Fibroblast of the conjunctiva (primary cell): ENCODE results near the gene LONP2.
"Not testable (repeated sequence)": the region's sequence is repeated elsewhere in the genome, so short reads cannot be mapped to it uniquely, and the experiment has no call there.

Source experiments
- DNase-seq: peaks from one replicate; pipeline ENCODE4 v3.0.0-alpha.2; 2010; ENCODE audit warnings: low read depth

Gene LONP2

DNA sequence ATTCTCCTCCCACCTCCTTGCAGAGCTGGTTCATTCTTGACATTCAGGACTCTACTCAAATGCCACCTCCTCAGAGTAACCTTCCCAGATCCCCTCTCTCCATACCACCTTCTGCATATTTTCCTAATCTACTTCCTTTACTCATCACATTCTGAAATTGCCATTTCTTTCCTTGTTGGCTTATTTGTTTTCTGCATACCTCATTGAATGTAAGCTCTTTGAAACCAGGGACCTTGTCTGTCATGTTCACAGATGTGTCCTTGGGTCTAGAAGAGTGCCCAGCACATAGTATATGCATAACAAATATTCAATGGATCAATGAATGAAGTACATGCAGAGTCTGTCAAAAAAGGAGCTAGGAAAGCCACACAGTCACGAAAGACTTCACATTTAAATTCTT lies 7.8 kb upstream of the LONP2 start:
- no peak for DNase-seq

DNA sequence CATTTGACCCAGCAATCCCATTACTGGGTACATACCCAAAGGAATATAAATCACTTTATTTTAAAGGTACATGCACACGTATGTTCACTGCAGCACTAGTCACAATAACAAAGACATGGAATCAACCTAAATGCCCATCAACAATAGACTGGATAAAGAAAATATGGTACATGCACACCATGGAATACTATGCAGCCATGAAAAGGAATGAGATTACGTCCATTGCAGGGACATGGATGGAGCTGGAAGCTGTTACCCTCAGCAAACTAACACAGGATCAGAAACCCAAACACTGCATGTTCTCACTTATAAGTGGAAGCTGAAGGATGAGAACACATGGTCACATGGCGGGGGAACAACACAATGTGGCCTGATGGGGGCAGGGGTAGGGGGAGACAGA lies 4.0 kb upstream of the LONP2 start:
- DNase-seq: not testable (repeated sequence)

DNA sequence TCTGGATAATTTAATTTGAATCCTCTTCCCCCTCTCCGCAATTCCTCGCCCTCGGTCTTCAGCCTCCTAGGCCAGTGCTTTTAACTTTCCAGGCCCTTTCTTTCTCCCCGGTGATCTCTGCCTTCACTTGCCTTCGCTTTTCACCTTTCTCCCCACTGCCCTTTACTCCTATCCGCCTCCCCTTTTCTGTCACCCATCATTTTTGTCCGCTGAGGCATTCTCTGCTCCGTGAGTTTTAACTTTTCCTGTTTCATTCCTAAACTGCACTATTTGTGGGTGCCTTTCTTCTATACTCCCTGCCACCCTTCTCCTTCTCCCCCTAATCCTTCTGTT lies 729 bp downstream of the LONP2 start:
- DNase-seq: no peak

DNA sequence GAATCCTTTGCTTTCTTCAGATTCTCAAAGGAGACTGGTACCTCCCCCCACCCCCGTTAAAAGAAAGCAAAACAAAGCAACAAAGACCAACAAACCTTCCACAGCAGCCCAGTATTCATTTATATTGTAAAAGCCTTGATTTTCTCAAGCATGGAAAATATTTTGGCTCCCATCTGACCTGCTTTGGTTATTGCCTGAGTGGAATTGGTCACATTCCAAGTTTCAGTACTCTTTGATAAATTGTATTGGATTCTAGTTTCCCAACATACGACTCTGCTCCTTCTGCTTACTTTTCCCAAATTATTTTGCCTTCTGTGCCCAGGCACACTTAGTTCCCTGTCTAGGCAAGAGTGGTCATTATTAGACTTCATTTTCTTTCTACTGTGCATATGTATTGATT lies 2.0 kb downstream of the LONP2 start:
- DNase-seq: no peak

DNA sequence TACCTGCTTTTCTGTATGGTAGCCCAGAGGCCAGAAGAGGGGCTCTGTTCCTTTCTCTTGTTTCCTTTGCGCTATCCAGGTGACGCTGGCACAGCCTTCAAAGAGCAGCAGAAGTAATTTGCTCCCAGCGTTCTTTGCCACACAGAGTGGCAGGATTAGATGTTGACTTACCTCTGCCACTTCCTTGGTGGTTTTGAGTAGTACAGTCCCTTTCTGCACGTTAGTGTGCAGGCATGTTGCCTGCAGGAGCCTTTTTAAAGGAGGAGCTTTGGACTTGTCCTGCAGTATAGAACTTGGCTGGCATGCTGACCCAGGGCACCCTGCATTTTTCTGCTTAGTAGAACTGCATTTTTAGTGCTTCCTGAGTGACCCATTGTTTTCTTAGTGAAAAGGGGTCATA lies 3.2 kb downstream of the LONP2 start, which contains the start of gene ABCC11:
Gene ABCC11, minus strand, starts transcription at position 229 of the 400 bp plus-strand sequence. CDS start 15,618 bp downstream, outside the sequence.
- no peak for DNase-seq

DNA sequence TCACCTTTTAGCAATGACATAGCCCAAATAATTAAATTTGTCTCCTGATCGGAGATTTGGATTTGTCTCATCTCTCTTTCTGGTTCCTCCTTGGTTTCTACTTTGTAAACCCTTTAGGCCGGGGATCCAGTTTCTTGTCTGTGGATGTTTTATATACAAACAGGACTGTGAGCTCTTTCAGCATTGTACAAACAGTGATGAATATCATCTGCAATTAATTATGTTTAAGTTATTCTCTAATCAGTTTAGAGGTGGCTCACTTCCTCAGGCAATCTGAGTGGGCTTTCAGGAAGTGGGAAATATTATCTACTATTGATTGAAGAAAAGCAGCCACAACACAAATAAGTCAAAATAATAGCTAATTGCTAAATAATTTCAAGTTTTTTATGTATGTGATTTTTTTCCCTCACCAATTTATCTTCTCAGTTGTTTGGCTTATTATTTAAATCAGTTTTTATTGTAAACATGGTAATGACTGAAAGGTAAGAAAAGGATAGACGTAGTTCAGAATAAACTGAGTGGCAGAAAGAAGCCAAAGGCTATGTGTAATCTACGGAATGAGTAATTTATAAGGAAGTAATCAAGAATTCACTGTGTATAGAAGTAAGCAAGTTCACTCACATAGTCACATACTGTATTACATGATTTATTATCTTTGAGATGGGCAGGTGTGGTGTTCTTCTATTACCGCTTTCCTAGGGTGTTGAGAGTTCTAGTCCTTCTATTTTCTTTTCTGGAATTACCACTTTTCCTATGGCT lies 6.6 kb downstream of the LONP2 start:
- DNase-seq: no peak

DNA sequence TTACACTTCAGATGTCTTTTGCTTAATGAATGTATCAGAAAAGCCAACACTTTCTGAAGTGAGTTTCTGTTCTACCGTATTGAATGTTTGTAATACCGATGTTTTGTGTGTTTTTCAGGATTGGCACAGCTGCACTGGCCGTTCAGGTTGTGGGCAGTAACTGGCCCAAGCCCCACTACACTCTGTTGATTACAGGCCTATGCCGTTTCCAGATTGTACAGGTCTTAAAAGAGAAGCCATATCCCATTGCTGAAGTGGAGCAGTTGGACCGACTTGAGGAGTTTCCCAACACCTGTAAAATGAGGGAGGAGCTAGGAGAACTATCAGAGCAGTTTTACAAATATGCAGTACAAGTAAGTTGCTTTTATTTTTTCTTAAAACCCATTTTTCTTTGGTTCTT lies 7.9 kb downstream of the LONP2 start:
- no peak for DNase-seq

DNA sequence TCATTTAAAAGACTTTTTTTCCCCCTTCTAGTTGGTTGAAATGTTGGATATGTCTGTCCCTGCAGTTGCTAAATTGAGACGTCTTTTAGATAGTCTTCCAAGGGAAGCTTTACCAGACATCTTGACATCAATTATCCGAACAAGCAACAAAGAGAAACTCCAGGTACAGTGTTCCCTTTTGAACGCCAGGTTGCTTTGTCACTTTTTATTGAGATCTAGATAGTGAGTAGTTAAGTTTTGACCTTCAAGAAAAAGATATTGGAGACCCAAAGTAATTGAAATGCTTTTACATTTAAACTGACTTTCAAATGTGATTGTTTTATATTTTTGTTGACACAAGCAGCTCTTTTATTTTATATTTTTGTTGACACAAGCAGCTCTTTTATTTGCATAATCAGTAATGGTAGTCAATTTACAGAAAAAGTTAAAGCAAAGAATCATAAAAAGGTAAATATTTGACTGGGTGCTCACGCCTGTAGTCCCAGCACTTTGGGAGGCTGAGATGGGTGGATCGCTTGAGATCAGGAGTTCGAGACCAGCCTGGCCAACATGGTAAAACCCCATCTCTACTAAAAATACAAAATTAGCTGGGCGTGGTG lies 12.6 kb downstream of the LONP2 start:
- no peak for DNase-seq

DNA sequence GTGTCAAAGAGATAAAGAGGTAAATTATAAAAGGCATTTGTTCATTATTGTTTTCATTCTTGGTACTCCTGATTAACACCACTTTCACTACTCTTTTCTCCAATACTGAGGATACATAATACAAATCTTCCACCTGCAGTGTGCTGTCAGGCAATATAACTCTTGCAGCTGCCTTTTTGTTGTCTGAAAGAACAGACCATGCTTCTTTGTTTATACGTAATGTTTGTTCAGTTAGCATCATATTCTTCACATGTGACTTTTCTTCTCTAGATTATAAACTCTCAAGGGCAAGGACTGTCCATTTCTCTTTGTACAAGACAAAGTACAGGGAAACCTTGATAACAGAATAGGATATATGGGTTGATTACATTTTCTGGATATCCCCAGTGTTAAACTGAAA lies 17.5 kb downstream of the LONP2 start:
- DNase-seq: no peak

DNA sequence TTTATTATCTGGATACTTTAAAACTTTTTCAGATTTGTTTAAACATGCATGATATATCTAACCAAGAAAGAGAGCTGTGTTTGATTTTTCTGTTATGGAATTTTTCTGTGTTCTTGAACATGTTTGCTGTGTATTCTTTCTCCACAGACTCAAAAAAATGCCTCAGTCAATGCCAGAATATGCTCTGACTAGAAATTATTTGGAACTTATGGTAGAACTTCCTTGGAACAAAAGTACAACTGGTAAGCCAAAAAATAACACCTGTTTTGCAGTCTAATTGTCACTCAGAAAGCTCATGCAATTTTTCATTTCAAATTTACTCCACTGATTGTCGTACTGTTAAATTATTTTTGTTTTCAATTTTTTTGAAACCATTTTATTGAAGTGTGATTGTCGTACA lies 18.5 kb downstream of the LONP2 start:
- no peak for DNase-seq

DNA sequence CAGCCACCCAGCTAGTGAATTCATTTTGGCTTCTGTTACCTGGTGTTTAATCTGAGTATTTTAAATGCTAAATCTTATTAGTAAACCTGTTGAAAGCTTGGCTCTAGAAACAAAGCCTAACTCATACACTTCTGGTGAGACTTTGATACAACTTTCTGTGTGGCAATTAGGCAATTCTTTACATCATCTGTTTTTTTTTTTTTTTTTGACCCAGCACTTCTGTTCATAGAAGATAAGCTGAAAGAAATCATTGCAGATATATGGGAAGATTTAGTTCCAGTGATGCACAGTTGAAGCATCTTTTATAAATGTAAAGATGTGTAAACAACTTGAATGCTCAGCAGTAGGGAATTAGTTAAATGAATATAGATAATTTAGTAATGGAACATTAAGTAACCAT lies 24.9 kb downstream of the LONP2 start:
- no peak for DNase-seq

DNA sequence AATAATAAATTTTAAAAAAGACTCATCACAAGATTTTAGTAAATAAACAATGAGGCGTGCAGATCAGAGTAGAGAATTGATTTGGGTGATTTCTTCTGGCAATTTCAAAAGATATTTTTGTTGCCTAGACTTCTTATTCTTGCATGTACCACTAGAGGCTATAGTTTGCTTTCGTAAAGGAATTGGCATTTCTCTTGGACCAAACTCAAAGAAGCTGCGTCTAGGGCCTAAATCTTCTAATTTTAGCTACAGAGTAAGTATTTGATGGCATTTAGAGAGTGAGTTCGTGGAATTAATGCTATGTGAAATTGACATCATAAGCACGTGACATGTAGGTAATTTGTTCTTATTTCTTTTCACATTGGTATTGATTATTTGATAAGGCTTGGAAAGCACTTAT lies 27.6 kb downstream of the LONP2 start:
- peak; percentile 28 for DNase-seq

DNA sequence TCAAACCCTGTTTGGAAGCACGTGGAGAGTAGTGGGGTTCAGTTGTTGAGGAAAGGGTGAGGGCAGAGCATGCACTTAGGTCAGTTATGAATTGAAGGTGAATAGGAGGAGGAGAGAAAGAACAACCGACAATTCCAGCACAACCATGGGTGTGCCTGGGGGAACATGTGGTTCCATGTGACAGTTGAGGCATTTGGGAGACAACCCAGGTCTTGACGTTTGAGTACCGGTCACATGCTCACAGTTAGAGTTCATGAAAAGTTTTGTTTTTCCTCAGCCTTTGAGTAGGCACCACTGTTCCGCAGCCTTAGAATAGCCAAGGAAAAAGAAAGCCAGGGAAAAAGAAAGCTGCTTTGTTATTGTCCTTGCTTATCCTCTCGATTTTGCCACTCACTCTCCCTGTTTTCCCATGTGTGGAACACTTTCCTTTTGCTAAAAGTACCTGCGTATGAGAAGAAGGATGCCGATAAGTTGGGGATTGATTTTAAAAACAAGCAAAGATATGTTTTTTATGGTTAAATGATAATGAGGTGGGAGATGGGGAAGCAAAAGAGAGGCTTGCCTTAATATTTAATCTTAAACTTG lies 28.8 kb downstream of the LONP2 start:
- DNase-seq: no peak

DNA sequence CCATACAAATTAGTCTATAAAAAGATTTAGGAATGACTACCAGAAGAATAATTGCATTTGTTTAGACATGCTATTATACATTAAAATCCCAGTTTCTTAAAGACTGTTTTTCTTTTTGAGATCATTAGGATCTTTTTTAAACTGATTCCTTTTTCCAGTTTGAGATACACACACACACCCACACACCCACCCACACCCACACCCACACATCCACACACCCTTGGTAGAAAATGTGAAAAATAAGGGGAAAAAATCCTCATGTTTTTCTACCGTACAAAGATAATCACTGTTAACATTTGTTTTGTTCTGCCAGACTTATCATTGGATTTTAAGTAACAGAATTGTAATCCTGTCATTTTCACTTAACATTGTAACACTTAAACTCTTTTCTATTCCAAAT lies 30.4 kb downstream of the LONP2 start:
- no peak for DNase-seq

DNA sequence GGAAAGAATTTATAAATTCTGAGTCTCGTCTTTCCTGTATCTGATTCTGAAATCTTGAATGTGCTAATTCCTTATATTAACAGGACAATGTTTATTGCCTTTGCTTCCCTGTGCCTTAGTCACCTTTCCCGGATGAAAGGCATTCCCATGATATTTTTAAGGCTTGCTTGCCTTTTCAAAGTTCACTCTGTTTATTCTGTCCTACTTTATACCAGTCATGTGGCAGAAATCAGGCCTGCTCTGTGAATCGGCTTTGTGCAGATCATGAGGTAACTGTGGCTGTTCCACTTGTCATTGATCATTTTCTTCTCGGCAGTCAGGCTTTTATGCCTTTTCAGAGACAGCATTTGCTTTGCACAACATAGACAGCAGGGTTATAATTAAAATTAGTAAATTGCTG lies 32.0 kb downstream of the LONP2 start:
- DNase-seq: no peak

DNA sequence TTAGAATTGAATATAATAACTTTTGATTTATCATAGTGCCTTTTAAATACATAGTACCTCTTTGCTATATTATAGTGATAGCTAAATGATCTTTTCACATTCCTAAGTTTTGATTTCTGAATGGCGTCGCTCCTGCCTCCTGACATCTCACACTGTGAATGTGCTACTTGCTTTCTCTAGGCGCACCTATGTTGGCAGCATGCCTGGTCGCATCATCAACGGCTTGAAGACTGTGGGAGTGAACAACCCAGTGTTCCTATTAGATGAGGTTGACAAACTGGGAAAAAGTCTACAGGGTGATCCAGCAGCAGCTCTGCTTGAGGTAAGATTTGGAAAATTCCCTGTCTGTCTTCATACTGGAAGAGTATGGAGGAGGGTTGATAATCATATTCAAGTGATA lies 33.1 kb downstream of the LONP2 start:
- DNase-seq: no peak

DNA sequence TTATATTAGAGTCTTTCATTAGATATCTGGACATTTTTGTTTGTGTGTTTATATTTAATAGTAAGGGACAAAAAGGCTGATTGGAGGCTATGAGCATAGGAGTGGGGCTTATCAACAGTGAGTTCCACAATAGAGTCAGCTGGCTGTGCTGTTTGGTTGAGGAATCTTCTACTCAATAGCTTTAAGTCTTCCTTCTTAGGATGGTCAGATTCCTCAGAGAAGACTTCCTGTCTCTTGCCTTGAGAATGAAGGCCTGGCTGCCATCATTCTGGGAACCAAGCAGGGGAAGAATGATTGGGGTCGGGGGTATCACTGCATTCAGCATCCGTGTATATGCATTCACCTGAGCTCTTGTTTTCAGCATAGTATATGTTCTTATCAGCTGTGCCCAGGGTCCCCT lies 35.1 kb downstream of the LONP2 start:
- DNase-seq: no peak

DNA sequence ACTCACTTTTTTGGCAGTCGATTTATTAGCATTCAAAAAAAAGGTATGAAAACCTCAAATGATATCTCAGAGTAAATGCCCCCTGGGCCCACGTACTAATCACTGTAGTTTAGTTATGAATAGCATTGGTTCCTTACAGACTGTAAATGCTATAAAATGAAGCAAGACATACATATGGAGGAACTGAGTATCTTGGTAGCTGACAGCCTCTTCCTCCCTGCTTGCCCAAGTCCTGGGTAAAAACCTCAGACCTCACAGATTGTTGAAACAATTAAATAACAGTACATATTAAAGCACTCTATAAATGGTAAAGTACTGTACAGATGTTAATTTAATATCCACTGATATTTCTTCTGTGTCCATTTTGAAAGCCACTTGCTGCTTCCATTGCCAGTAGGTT lies 36.4 kb downstream of the LONP2 start:
- DNase-seq: no peak

DNA sequence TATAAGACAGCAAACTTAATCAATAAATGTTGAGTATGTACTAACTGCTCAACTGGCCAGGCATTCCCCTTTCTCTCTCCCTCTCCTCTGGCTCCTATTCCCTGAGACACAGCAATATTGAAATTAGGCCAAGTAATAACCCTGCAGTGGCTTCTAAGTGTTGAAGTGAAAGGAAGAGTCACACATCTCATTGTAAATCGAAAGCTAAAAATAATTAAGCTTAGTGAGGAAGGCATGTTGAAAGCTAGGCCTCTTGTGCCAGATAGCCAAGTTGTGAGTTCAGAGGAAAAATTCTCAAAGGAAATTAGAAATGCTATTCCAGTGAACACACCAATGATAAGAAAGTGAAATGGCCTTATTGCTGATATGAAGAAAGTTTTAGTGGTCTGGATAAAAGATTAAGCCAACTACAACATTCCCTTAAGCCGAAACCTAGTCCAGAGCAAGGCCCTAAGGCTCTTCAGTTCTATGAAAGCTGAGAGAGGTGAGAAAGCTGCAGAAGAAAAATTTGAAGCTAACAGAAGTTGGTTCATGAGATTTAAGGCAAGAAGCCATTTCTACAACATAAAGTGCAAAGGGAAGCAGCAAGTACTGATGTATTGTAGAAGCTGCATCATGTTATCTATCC lies 38.6 kb downstream of the LONP2 start:
- no peak for DNase-seq

DNA sequence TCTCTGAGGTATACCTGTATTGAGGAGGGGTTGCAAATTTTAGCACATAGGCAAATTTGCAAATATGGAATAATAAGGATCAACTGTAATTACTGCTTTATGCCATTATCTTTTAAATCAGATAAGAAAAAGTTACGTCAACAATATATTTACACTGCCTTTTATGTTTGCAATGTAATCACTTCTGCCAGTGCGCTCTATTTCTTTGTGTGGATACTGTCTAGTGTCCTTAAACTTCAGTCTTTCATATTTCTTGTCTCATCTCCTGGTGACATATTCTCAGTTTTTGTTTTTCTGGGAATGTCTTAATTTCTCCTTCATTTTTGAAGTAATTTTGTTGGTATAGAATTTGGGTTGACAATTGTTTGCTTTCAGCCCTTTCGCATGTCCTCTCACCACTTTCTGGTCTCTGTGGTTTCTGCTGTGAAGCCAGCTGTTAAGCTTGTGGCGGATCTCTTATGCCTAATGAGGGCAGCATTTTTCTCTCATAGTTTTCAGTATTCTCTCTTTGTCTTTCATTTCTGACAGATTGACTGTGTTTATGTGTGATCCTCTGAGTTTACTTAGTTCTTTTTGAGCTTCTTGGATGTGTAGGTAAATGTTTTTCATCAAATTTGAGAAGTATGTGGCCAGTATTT lies 40.8 kb downstream of the LONP2 start:
- DNase-seq: no peak

DNA sequence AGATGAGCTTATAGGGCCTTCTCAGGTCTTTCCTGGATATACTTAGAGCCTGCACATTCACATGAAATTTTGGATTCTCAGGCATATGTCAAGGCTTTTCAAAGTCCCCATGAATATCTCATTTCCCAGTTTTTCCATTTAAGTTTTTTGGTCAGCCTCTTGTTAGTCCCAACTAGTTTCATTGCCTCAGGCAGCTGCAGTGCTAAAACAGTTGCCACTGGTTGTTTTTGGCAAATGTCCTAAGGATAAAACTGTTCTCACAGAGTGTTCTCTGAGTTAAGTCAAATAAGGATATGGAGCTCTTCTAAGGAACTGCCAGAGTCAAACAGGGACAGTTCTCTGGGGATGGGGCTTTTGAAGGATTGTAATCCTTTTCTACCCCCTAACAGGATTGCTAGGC lies 43.1 kb downstream of the LONP2 start:
- DNase-seq: no peak

DNA sequence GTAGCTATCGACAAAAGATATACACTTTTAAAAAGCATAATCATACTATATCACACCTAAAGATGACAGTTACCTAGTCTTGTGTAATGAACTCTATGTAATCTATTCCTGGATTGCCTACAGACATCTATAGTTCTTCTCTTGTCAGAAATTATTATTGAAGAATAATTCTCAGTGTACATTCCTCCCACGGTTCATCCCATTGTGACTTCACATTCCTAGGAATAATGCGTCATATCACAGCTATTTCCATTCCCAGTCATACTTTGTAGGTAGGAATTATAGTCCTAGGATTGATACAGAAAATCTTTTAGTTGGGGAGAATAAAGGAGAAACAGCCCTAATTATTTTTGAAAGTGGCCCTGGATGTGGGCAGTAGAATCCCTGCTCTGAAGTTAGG lies 47.2 kb downstream of the LONP2 start:
- no peak for DNase-seq

DNA sequence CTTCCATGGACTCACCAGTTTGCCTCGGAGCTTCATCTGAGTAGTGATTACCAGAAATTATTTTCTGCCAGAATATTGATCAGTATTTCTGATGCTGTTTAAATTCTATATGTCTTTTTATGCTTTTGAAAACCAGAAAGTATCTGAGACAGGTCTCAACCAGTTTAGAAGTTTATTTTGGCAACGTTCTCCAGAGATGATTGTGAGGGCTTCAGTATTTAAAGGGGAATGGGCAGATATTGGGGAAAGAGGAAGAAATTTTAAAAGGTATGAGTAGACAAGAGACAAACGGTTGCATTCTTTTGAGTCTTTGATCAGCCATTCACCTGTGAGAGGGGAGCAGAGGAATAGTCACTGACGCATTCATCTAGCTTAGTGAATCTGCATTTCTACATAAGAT lies 47.7 kb downstream of the LONP2 start:
- DNase-seq: no peak
